SK-N-MC (cell line): ENCODE measurements around the gene PROP1.
"Not testable (repeated sequence)": the region's sequence is repeated elsewhere in the genome, so short reads cannot be mapped to it uniquely, and the experiment has no call there.

ENCODE experiments used
- EZH2 ChIP-seq: fragments of 200-600 bp; sonication (generic); IDR thresholded peaks from one replicate; pipeline ENCODE4 v1.6.1; 2017; ENCODE audit warnings: antibody characterized with exemption
- POLR2AphosphoS5 ChIP-seq: IDR thresholded peaks from 2 replicates; pipeline ENCODE4 v1.6.1; 2012; ENCODE audit warnings: mild to moderate bottlenecking, low read depth, low read length, borderline replicate concordance

DNA sequence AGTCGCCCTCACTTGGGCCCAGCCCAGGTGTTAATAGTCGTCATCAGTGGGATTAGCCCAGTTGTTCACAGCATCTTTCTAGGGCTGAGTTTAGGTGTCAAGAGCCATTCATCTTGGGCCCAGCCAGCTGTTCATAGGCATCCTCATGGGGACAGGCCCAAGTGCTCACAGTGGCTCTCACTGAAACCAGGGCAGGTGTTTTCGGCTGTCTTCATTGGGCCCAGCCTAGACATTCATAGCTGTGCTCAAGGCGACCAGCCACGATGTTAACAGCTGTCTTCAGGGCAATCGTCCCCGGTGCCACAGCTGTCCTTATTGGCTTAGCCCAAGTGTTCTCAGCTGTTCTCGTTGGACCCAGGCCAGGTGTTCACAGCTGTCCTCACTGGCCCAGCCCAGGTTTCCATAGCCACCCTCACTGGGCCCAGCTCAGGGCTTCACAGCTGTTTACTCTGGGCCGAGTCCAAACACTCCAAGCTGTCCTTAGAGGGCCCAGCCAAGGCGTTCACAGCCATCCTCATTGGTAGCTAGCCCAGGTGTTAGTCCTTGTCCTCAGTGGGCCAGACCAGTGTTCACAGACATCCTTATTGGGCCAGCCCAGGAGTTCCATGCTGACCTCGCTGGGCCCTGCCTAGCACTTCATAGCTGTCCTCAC, 23.5 kb upstream of the PROP1 start:
- TF ChIP-seq EZH2, POLR2AphosphoS5: not testable (repeated sequence)
